Nephron (organoid): ENCODE results near the gene RPL31.
A peak's percentile ranks its signal among the peaks of the same experiment; 100 is the strongest.

Experiments
- H3K27ac Mint-ChIP-seq, 3 experiments: 2 replicates each; pipeline ENCODE4 v1.8.0; 2020; ENCODE audit warnings: mixed read lengths in 3 of 3, mild to moderate bottlenecking in 2 of 3, moderate library complexity in 1 of 3
- H3K27me3 Mint-ChIP-seq: 2 replicates; pipeline ENCODE4 v1.8.0; 2021; ENCODE audit warnings: low read depth, mild to moderate bottlenecking, moderate library complexity, mixed read lengths
- H3K36me3 Mint-ChIP-seq: 2 replicates; pipeline ENCODE4 v1.8.0; 2020; ENCODE audit warnings: low read depth, mixed read lengths
- H3K4me1 Mint-ChIP-seq: 2 replicates; pipeline ENCODE4 v1.8.0; 2020; ENCODE audit warnings: mixed read lengths
- H3K4me3 Mint-ChIP-seq, 3 experiments: 2 replicates each; pipeline ENCODE4 v1.8.0; 2020; ENCODE audit warnings: mild to moderate bottlenecking in 3 of 3, mixed read lengths in 3 of 3, moderate library complexity in 2 of 3
- H3K9me3 Mint-ChIP-seq: 2 replicates; pipeline ENCODE4 v1.8.0; 2020; ENCODE audit warnings: mixed read lengths
- TF ChIP-seq, protein P1 (sequence below), 3 experiments: fragments of 200-600 bp; sonication (generic); IDR thresholded peaks; one replicate each; pipeline ENCODE4 v1.5.0; 2021; ENCODE audit warnings: antibody characterized with exemption in 3 of 3; ENCODE audit not compliant: unreplicated experiment in 3 of 3

The RPL31 gene

DNA sequence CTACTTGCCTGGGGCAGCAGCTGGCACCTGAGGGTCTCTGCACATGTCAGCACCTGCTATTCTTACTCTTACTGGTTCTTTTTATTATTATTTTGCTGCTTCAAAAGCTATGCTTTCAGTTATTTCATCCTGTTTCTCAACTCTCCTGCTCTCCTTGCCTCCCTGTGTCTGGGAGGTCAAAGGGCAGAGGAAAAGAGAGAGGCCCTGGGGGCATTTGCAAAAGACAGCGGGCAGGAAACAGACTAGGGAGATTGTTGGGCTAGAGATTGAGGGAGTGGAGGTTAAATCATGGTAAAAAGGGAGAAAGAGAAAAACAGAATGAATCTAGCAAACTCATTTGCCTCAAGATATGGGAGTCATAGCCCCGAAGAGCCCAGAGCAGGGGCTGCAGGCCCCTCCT, 21.1 kb upstream of the RPL31 start:
- Mint-ChIP-seq H3K4me1 (peaks cover 32% of the 10 kb centered on the region), H3K9me3 (no peaks in the 10 kb centered on the region), H3K27me3 (peaks cover 11% of the 10 kb centered on the region), H3K4me3 (no peak overlapping the region), H3K36me3 (no peaks in the 10 kb centered on the region), H3K27ac (peak overlapping the region in 1 of 3 experiments; percentile 1)
- TF ChIP-seq, protein P1, sequence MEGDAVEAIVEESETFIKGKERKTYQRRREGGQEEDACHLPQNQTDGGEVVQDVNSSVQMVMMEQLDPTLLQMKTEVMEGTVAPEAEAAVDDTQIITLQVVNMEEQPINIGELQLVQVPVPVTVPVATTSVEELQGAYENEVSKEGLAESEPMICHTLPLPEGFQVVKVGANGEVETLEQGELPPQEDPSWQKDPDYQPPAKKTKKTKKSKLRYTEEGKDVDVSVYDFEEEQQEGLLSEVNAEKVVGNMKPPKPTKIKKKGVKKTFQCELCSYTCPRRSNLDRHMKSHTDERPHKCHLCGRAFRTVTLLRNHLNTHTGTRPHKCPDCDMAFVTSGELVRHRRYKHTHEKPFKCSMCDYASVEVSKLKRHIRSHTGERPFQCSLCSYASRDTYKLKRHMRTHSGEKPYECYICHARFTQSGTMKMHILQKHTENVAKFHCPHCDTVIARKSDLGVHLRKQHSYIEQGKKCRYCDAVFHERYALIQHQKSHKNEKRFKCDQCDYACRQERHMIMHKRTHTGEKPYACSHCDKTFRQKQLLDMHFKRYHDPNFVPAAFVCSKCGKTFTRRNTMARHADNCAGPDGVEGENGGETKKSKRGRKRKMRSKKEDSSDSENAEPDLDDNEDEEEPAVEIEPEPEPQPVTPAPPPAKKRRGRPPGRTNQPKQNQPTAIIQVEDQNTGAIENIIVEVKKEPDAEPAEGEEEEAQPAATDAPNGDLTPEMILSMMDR (IDR thresholded peaks at IDR 0.05; ENCODE audit: unreplicated experiment in 3 of 3): no peak

DNA sequence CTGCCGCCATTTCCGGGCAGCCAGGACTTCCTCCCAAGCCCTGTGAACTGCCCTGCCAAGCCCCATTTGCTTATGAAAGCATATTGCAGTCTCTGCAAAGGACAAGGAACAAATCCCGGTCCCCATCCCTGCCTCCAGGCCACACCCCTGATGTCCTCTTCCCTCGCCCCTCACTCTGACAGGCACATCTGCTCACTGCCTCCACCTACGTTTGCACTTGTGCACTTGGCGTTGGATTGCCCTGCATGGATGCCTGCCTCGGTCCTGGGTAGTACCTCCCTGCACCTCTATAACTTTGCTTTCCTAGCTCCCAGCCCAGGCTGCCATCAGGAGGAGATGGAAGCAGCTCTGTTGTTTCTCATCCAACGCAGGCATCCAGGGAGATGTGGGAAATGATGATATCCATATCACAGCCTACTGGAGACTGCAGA, 19.6 kb upstream of the RPL31 start:
- no peak overlapping the region for H3K4me3 Mint-ChIP-seq
- peaks cover 24% of the 10 kb centered on the region for H3K4me1 Mint-ChIP-seq
- no peak overlapping the region for H3K27ac Mint-ChIP-seq
- peaks cover 11% of the 10 kb centered on the region for H3K27me3 Mint-ChIP-seq
- H3K9me3 Mint-ChIP-seq: no peaks in the 10 kb centered on the region
- TF ChIP-seq, protein P1 (IDR thresholded peaks at IDR 0.05; ENCODE audit: unreplicated experiment in 3 of 3): no peak
- H3K36me3 Mint-ChIP-seq: no peaks in the 10 kb centered on the region

DNA sequence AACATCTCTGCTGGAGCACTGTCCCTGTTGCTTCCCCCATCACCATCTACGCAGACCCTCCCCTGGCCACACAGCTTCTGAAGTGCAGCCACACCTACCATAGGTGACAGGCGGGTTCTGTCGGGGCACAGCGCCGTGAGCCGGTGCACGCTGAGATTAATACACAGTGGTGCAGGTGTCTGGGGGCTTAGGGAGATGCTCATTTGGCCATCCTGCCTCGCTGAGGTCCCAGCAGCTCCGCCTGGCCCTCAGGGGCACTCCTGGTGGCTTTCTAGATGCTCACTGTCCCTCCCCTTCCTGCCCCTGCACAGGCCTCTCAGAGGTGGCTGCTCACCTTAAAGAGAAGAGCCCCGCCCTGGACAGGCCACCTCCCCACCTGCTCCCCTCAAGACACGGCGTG, 18.9 kb upstream of the RPL31 start:
- Mint-ChIP-seq H3K27ac (no peak overlapping the region), H3K27me3 (peaks cover 11% of the 10 kb centered on the region), H3K9me3 (no peaks in the 10 kb centered on the region), H3K4me3 (no peak overlapping the region), H3K4me1 (peaks cover 22% of the 10 kb centered on the region), H3K36me3 (no peaks in the 10 kb centered on the region)
- TF ChIP-seq, protein P1 (IDR thresholded peaks at IDR 0.05; ENCODE audit: unreplicated experiment in 3 of 3): no peak

DNA sequence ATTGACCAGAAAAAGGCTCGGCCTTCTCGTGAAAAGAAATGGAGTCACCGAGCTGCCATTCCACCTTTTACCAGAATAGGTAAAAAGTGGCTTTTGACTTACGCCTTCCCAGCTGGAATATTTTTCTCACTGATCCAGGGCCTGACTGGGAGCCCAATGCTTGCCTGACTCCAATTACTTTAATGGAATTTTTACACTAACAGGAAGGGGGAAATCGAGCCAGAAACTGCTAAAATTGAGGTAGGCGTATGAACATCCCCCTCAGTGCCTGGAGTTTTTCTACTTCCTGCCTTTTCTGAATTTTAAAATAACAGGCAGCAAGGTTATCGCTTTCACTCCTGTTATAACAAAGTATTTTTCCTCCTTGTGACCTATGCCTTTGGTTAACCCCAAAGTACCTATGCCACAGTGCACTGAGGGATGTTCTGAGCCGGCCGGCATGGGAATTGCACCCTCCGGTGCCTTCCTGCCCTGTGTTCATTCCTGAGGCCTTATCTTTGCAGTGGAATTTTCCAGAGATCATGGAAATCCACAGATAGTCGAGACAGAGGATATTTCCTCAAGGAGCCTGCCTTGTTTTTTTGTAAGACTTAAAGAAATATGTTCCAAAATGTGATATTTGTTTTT, 18.3 kb upstream of the RPL31 start:
- Mint-ChIP-seq H3K27me3 (peaks cover 11% of the 10 kb centered on the region), H3K27ac (peak overlapping the region in 2 of 3 experiments; percentile 27 to 62), H3K36me3 (no peaks in the 10 kb centered on the region), H3K4me1 (peaks cover 16% of the 10 kb centered on the region), H3K9me3 (no peaks in the 10 kb centered on the region), H3K4me3 (no peak overlapping the region)
- TF ChIP-seq, protein P1 (IDR thresholded peaks at IDR 0.05; ENCODE audit: unreplicated experiment in 3 of 3): no peak

DNA sequence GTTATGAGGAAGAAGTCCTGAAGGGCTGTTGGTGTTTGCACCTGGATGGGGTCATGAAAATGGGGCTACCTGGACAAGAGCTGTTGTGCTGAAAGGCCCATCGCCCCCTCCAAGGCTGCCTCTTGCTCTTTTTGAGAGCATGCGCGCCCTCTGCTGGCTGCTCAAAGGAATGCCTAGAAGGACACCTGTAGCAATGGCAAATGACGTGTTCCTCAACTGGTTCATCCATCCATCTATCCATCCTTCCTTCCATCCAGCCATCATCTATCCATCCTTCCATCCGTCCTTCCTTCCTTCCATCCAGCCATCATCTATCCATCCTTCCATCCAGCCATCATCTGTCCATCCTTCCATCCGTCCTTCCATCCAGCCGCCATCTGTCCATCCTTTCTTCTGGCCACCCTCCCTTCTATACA, 17.2 kb upstream of the RPL31 start:
- TF ChIP-seq, protein P1 (IDR thresholded peaks at IDR 0.05; ENCODE audit: unreplicated experiment in 3 of 3): peak; percentile 92 to 94 (median 94)
- no peak overlapping the region for H3K4me3 Mint-ChIP-seq
- no peaks in the 10 kb centered on the region for H3K36me3 Mint-ChIP-seq
- peaks cover 14% of the 10 kb centered on the region for H3K4me1 Mint-ChIP-seq
- no peak overlapping the region for H3K27ac Mint-ChIP-seq
- peaks cover 15% of the 10 kb centered on the region for H3K27me3 Mint-ChIP-seq
- no peaks in the 10 kb centered on the region for H3K9me3 Mint-ChIP-seq

DNA sequence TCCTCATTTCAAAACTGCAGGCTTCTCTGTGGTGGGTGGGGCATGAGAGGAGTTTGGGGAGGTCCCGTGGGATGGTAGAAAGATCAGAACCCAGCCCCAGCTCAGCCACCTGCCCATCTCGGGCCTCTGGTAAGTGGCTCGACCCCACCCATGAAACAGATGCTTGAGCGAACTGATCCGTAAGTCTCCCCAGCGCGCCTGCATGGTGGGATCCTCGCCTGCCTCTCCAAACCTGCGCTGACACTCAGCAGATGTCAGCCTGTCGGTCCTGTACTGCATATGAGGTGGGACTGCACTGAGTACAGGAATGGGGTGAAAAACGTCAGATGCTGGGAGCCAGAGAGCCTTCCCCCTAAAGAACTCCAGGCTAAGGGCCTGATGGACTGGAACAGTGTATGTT, 15.9 kb upstream of the RPL31 start:
- Mint-ChIP-seq H3K9me3 (no peaks in the 10 kb centered on the region), H3K4me3 (no peak overlapping the region), H3K4me1 (peaks cover 10% of the 10 kb centered on the region), H3K27ac (no peak overlapping the region), H3K36me3 (no peaks in the 10 kb centered on the region), H3K27me3 (peaks cover 19% of the 10 kb centered on the region)
- TF ChIP-seq, protein P1 (IDR thresholded peaks at IDR 0.05; ENCODE audit: unreplicated experiment in 3 of 3): no peak
